ENCODE results near the gene GJC2. TPM values are rescaled to one million over a fixed set of nuclear protein-coding genes. Genes with fewer than 3 reads are reported as not detected.

The GJC2 gene
- total RNA-seq, 1 donor from 2014 or later, result 1.6 TPM

- H3K27me3 Mint-ChIP-seq (ENCODE audit: unreplicated experiment), result no peaks in the 10 kb centered on the region
- H3K4me3 Mint-ChIP-seq (ENCODE audit: unreplicated experiment), result no peak overlapping the region
- H3K4me1 Mint-ChIP-seq (ENCODE audit: unreplicated experiment), result no peaks in the 10 kb centered on the region
- no peak for DNase-seq (ENCODE audit: extremely low spot score, unreplicated experiment)
- TF ChIP-seq CTCF (IDR thresholded peaks at IDR 0.05), result no peak
- H3K27ac Mint-ChIP-seq (ENCODE audit: unreplicated experiment), result no peak overlapping the region
- peaks cover 22% of the 10 kb centered on the region for H3K36me3 Mint-ChIP-seq (ENCODE audit: unreplicated experiment)
- H3K9me3 Mint-ChIP-seq (ENCODE audit: unreplicated experiment), result peaks cover 14% of the 10 kb centered on the region
Observed at GRCh38 chr1:228198977-228199590, 49.4 kb downstream of the GJC2 start.

- Mint-ChIP-seq H3K36me3 (ENCODE audit: unreplicated experiment) (peaks cover 6% of the 10 kb centered on the region), H3K27me3 (ENCODE audit: unreplicated experiment) (peaks cover 7% of the 10 kb centered on the region), H3K27ac (ENCODE audit: unreplicated experiment) (no peak overlapping the region), H3K4me3 (ENCODE audit: unreplicated experiment) (no peak overlapping the region), H3K9me3 (ENCODE audit: unreplicated experiment) (no peaks in the 10 kb centered on the region), H3K4me1 (ENCODE audit: unreplicated experiment) (peaks cover 2% of the 10 kb centered on the region)
- no peak for DNase-seq (ENCODE audit: extremely low spot score, unreplicated experiment)
- TF ChIP-seq CTCF (IDR thresholded peaks at IDR 0.05), result no peak
Observed at GRCh38 chr1:228204958-228205357, 55.2 kb downstream of the GJC2 start.

GRCh38 chr1:228205526-228206436 is 56.1 kb downstream of the GJC2 start:
- Mint-ChIP-seq H3K27ac (ENCODE audit: unreplicated experiment) (no peak overlapping the region), H3K4me1 (ENCODE audit: unreplicated experiment) (peaks cover 2% of the 10 kb centered on the region), H3K36me3 (ENCODE audit: unreplicated experiment) (peaks cover 1% of the 10 kb centered on the region), H3K27me3 (ENCODE audit: unreplicated experiment) (peaks cover 7% of the 10 kb centered on the region), H3K4me3 (ENCODE audit: unreplicated experiment) (no peak overlapping the region), H3K9me3 (ENCODE audit: unreplicated experiment) (no peaks in the 10 kb centered on the region)
- DNase-seq (ENCODE audit: extremely low spot score, unreplicated experiment), result peak; percentile 73
- TF ChIP-seq CTCF (IDR thresholded peaks at IDR 0.05), result no peak

- no peaks in the 10 kb centered on the region for H3K36me3 Mint-ChIP-seq (ENCODE audit: unreplicated experiment)
- peak; percentile 83 for DNase-seq (ENCODE audit: extremely low spot score, unreplicated experiment)
- H3K4me3 Mint-ChIP-seq (ENCODE audit: unreplicated experiment), result no peak overlapping the region
- peaks cover 7% of the 10 kb centered on the region for H3K27me3 Mint-ChIP-seq (ENCODE audit: unreplicated experiment)
- TF ChIP-seq CTCF (IDR thresholded peaks at IDR 0.05), result no peak
- H3K4me1 Mint-ChIP-seq (ENCODE audit: unreplicated experiment), result peaks cover 2% of the 10 kb centered on the region
- no peaks in the 10 kb centered on the region for H3K9me3 Mint-ChIP-seq (ENCODE audit: unreplicated experiment)
- no peak overlapping the region for H3K27ac Mint-ChIP-seq (ENCODE audit: unreplicated experiment)
Observed at GRCh38 chr1:228206582-228207351, 57.0 kb downstream of the GJC2 start.
